ENCODE results near the gene TRPV5.
"Not testable (repeated sequence)": the region's sequence is repeated elsewhere in the genome, so short reads cannot be mapped to it uniquely, and the experiment has no call there.

Gene TRPV5

DNA sequence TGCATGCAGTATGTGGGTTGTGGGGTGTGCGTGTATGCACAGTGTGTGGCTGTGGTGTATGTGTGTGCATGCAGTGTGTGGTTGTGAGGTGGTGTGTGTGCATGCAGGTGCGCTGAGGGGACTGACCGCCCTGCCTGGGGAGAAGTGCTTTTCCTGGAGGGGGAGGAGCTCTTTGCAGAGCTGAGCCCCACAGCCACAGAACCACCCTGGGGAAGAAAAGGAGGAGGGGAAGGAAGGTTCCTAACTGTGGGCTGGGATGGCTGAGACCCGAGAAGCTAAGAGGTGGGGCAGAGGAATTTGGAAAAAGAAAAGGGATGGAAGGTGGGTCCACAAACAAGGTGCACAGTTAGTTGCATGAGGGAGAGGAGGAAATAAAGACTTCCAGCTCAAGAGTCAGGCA is at the start of gene TRPV5:
TRPV5 (minus strand) TSS at position 123 of the 400 bp plus-strand sequence. CDS start 287 bp downstream, outside the sequence.
- DNase-seq, result no peak

GRCh38 chr7:142978402-142978801 is 44.9 kb upstream of the TRPV5 start:
- DNase-seq, result not testable (repeated sequence)

DNA sequence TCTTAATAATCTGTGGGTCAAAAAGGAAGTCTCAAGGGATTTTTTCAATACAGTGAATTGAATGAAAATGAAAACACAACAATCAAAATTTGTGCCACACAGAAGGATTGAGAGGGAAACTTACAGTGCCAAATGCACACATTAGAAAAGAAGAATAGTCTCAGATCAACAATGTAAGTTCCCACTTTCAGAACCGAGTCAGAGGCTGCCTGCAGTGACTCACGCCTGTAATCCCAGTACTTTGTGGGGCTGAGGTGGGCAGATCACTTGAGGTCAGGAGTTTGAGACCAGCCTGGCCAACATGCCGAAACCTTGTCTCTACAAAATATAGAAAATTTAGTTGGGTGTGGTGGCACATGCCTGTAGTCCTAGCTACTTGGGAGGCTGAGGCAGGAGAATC is 41.1 kb upstream of the TRPV5 start:
- no peak for DNase-seq

DNA sequence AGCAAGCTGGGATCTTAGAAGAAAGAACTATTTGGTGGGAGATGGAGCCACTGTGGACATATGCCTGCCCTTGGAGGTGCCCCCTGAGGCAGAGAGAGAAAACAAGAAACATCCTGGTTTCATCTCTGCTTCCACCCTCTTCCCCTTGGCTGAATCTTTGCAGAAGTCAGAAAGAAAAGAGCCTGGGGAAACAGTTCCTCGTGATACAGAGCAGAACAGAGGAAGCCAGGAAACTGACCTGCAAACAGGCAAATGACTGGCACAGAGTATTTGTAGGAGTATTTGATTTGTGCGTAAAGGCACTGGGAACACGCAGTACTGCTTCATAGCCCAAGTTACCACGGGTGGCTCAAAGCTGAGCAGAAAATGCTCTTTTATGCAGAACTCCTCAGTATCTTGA is 35.6 kb upstream of the TRPV5 start:
- DNase-seq, result no peak

DNA sequence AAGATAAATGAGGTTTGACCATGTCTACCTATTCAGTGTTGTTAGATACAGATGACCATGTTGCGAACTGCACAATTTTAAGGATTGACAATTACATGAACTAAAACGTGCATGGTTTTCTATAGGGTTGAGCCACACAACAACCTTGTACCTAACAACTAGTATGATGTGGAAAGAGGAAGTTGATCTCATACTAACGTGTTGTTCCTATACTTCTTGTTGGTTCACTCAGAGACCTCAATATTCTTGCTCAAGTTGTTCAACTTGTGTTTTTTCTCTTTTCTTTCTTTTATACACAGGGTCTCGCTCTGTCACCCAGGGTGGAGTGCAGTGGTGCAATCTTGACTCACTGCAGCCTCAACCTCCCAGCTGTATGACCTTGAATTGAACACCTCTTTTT is 34.7 kb upstream of the TRPV5 start:
- no peak for DNase-seq

GRCh38 chr7:142964502-142965246 is 31.1 kb upstream of the TRPV5 start:
- DNase-seq, result no peak

DNA sequence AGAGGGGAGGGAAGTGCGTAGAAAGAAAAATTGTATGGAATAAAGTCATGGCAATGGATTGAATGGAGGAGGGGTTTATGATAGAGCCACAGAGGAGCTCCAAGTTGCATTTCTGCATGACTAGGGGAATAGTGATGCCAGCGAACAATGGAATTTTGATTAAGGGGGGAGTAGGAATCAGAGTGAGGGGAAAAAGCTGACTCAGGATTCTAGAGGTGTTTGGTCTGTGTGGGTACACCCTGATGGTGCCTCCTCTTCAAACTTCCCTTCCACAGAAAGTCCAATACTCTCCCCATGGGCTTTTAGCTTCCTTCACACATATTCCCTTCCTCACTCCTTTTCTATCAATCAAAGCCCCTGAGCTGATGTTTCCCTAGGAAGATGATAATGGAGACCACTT is 30.4 kb upstream of the TRPV5 start:
- DNase-seq, result no peak

GRCh38 chr7:142962991-142963390 is 29.4 kb upstream of the TRPV5 start:
- DNase-seq, result peak; percentile 10

DNA sequence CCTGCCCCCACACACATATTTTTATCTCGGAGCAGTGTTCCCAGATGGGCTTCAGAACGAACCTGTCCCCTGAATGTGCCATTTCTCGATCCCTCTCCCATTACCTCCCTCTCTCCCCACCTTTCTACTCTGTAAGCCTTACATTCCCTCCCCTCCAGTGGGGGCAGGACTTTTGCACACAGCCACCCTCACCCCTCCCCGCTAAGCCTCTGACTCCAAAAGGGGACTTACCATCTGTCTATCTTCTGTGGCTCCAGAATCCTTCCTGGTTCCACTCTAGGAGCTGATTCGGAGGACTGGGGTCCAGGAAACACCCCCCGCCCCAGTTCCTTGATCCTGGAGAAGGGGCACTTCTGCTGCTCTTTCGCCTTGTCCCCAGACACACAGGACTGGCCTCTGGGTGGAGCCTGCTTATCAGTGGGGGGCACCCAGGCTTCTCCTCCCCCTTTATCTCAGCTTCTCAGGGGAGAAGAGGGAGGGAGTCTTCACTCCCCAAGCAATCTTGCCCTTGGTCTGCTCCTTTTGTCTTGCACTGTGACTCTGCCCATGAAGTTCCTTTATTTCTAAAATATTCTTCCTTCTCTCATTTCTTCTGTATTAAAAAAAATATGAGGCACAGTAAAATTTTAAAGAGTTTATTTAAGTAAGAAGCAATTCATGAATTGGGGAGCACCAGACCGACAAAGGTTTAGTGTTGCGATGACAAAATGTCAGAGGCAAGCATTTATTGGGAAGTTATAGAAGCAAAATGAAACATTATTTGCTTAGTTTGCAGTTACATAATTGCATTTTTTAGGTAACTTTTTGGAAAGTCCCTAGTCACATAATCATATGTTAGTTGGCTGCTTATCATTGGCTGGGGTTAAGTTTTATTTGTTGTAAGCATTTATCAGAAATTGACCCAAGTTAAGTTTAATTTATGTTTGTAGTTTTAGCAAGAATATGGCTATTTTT is 28.7 kb upstream of the TRPV5 start, which contains the start of gene KEL:
KEL (minus strand) TSS at position 391 of the 954 bp plus-strand sequence; CDS start at position 234, 157 bp downstream.
- DNase-seq, result peak; percentile 92

- DNase-seq, result no peak
Measured at GRCh38 chr7:142961595-142961972, 28.0 kb upstream of the TRPV5 start.

DNA sequence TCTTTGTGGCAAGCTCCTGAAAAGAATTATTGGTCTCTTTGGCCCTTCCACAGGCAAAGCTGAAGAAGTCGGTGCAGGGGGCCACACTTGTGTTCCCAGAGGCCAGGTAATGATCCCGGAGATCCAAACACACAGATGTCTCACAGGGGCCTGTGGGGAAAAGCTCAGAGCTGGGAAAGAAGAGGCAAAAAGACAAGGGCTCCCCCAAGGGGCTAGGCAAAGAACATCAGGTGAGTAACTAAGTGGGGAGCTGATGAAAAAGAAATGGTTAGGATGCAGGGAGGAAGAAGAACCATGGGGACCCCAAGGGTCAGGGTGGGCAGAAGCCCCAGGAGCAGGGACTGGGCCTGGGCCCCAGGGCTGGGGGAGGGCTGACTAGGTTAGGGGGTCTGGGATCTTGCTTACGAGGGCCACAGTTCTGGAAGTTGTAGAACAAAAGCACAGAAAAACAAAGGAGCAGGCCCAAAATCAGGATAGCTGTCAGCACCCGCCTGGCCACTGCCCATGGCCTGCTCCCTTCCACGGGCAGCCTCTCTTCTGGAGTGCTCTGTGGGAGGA is 27.5 kb upstream of the TRPV5 start:
- peak; percentile 30 for DNase-seq

GRCh38 chr7:142959202-142959601 is 25.7 kb upstream of the TRPV5 start:
- no peak for DNase-seq

- peak; percentile 42 for DNase-seq
Measured at GRCh38 chr7:142957723-142958122, 24.2 kb upstream of the TRPV5 start.

- peak; percentile 37 for DNase-seq
Measured at GRCh38 chr7:142956951-142957623, 23.5 kb upstream of the TRPV5 start.

GRCh38 chr7:142954680-142955268 is 21.2 kb upstream of the TRPV5 start:
- DNase-seq, result peak; percentile 18

GRCh38 chr7:142950235-142950634 is 16.7 kb upstream of the TRPV5 start:
- no peak for DNase-seq

- no peak for DNase-seq
Measured at GRCh38 chr7:142948603-142949002, 15.1 kb upstream of the TRPV5 start.

- DNase-seq, result no peak
Measured at GRCh38 chr7:142945001-142945400, 11.5 kb upstream of the TRPV5 start.

DNA sequence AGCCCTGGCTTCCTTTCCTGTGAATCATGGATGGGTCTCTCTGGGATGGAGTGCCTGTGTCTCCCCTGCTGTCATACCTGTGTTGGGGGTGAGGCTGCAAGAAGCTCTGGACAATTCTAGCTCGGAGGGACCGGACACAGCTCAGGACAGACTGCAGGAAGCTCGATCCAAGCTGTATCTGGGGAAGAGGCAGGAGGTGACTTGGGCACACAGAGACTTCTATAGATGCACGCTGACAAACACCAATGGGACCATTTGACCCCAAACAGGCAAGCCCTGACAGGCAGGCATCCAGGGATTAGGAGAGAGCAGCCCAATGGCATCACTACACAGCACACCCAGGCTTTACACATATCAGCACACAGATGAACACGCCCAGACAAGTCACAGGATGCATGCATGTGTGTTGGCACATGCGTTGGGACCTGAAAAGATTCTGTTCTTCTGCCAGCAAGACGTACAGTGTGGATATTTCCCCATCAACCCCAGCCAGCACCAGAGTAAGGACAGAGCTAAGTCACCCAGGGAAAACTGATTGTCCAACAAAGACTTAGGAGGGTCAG is 10.2 kb upstream of the TRPV5 start:
- DNase-seq, result no peak

- DNase-seq, result no peak
Measured at GRCh38 chr7:142942746-142943145, 9.2 kb upstream of the TRPV5 start.

DNA sequence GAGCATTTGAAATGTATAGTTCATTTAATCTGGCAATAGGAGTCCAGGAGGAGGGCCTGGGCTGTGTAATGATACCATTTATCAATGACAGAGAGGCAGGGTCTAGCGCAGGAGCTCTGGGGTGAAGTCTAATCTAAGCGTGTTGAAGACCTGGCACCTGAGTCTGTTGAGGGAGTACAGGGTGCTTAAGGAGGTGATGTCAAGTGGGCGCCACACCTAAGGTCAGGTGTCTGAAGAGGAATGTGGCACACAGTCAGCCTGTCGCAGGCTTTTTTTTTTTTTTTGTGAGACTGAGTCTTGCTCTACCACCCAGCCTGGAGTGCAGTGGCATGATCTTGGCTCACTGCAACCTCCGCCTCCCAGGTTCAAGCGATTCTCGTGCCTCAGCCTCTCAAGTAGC is 8.0 kb upstream of the TRPV5 start:
- DNase-seq, result no peak

DNA sequence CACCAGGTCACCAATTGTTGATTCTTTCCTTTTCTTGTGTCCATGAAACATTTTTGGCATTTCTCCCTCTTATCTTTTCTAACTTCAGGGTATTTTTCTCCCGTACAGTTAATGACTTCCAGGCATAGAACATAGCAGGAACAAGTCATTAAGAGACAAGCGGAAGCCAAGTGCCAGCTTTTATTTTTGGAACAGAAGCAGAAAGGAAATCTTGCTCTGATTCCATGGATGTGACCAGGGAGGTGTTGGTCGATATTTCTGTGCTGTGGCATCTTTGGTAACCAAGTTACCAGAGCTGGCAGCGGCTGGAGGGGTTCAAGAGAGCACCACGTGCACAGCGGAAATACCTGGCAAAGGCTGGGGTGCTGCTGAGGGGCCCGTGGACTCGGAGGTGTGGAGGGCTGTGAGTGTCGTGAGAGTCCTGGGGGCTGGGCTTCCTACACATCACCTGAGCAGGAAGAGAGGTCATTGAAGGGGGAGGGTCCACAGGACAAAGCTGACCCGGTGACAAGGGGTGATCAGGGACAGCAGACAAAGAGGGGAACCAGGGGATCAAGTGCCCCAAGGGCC is 7.5 kb upstream of the TRPV5 start:
- DNase-seq, result no peak
